DOHH2 (cell line): ENCODE data around the gene HELZ.

Experiments used
- CTCF ChIP-seq: fragments of 200-600 bp; sonication (generic); IDR thresholded peaks from one replicate; pipeline ENCODE4 v1.5.1; 2014; ENCODE audit warnings: antibody characterized with exemption, mild to moderate bottlenecking, low read depth, low read length; ENCODE audit not compliant: poor library complexity, severe bottlenecking
- EZH2phosphoT487 ChIP-seq: fragments of 200-600 bp; sonication (generic); IDR thresholded peaks from 2 replicates; pipeline ENCODE4 v1.6.1; 2017; ENCODE audit warnings: borderline replicate concordance, mild to moderate bottlenecking, antibody characterized with exemption, low read length, moderate library complexity, mixed read lengths

- TF ChIP-seq CTCF, result no peak
- TF ChIP-seq EZH2phosphoT487, result no peak
Observed at GRCh38 chr17:67280279-67280678, 35.3 kb upstream of the HELZ start.
